ENCODE data around the gene TMEM170B.
A peak's percentile ranks its signal among the peaks of the same experiment; 100 is the strongest.
"Not testable (repeated sequence)": the region's sequence is repeated elsewhere in the genome, so short reads cannot be mapped to it uniquely, and the experiment has no call there.

The TMEM170B gene

DNA sequence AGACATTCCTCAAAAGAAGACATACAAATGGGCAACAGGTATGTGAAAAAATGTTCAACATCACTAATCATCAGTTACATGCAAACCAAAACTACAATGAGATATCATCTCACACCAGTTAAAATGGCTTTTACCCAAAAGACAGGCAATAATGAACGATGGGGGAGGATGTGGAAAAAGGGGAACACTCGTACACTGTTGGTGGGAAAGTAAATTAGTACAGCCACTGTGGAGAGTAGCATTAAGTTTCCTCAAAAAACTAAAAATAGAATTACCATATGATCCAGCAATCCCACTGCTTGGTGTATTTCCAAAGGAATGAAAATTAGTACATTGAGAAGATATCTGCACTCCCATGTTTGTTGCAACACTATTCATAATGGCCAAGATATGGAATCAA is 8.6 kb upstream of the TMEM170B start:
- DNase-seq (ENCODE audit: low spot score): no peak

DNA sequence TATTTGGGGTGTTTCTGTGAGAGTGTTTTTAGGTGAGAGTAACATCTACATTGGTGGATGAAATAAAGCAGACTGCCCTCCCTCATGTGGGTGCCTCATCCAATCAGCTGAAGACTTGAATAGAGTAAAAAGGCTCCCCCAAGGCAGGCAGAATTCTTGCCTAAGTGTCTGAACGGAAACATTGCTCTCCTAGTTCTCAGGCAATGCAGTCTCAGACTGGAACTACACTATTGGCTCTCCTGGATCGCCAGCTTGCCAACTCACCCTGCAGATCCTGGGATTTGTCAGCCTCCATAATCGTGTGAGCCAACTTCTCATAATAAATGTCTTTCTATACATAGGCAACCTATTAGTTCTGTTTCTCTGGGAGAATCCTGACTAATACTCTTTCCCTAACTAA is 5.5 kb upstream of the TMEM170B start:
- no peak for DNase-seq (ENCODE audit: low spot score)

DNA sequence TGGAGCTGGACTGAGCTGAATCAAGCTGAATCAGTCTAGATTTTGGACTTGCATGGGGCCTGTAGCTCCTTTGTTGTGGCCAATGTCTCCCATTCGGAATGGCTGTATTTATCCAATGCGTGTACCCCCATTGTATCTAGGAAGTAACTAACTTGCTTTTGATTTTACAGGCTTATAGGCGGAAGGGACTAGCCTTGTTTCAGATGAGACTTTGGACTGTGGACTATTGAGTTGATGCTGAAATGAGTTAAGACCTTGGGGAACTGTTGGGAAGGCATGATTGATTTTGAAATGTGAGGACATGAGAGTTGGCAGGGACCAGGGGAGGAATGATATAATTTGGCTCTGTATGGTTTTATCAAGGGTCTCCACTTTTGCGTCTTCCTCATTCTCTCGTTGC is 3.0 kb upstream of the TMEM170B start:
- DNase-seq (ENCODE audit: low spot score): no peak

DNA sequence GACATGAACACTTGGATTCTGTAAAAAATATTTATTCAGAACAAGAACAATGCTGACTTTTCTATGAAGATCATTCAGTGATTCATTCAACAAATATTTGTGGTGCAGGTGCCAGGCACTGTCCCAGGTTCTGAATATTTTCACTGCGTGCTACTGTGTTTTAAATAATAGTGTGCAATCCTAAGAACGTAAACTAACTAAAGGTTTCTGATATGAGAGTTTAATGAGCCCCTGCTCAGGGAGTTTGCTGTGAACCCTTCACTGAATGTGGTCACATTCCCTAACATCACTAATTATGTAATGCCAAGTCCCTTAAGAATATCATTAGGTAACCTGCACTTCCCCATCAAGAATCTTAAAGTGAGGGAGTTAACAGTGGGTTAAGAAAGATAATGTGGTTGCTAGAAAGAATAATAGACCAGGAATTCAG is 1.7 kb upstream of the TMEM170B start:
- DNase-seq (ENCODE audit: low spot score): peak; percentile 44

DNA sequence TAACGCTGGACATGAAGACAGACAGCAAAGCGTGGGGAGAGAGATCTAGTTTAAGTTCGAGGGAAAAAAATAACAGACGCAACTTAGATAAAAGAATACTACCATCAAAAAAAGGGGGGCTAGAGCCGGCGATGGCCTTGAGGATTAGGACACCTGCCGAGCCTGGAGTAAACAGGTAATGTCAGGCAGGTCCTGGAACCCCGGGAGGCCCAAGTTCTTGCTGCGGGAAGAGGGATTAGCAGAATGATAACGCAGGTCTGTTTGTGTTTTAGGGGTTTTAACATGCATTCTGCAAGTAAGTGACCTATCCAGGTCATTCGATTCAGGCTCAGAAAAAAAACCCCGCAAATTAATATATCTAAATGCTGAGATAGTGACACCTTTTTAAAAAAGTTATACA is 754 bp upstream of the TMEM170B start:
- peak; percentile 33 for DNase-seq (ENCODE audit: low spot score)

DNA sequence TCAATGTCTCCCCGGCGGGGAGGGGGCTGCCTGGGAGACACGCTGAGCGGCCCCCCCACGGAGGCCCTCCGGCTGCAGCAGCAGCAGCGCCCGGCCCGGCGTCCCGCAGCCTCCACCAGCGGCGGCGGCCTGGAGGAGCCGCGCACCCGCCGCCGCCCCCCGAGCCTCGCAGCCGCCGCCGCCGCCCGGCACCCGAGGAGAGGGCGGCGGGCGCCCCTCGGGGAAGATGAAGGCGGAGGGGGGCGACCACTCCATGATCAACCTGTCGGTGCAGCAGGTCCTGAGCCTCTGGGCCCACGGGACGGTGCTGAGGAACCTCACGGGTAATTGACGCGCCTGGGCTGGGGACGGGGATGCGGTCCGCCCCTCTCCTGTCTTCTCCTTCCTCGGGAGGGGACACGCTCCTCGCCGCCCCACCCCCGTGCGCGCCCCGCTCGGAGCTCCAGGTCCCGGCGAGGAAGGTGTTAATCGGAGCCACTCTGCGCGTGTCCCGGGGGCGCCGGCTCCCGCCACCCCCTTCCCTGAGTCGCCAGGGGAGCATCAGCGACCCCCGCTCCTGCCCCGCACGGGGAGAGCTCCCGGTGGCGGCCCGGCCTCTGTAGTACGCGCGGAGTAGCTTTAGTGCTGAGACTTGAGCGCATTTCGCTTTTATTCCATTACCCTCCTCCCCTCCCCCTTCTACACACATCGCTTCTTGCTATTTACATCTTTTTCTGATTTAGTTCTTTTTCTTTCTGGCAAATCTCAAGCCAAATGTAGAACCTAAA is 686 bp downstream of the TMEM170B start:
- DNase-seq (ENCODE audit: low spot score): peak; percentile 58

DNA sequence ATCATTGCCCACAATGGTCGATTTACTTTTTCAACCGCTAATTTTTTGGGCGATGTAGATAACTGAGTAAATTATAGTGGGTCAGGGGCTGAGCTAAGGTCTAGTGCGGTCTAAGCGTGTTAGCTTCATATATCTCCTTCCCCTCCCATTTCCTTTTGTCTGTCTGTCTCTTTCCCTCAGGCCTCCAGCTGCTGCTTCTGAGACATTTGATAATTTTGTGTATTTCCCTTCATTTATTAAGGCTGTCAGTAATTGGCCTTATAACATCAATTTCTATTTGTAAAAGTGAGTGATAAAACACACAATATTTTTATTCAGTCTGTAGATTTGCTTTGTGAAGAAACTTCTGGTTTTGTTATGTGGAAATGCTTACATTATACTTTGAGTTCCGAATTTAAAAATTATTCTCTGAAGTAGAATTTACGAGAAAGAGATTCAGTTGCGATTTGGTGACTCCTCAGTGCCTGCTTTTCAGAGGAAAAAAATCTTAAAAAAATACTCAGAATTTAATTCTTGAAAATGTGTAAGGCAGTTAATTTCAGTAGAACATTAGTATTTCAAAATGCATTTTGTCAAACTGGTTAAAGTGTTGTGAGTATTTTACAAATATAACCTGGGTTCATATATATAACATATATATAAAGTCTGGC is 1.4 kb downstream of the TMEM170B start:
- no peak for DNase-seq (ENCODE audit: low spot score)

DNA sequence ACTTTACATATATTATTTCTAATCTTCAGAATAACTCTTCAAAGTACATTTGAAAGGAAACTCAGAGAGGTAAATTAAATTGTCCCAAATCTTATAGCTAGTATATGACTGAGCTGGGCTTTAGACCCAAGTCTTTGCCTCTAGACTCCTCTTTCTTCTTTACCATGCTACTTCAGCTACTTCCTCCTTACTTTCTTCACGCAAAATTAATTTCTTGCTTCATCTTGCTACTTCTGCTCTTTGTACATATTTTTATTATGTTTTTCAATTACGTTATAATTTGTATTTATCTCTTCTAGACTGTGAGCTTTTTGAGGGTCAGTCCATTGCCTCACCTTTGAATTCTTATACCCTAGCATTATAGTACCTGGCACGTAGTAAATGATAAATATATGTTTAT is 5.3 kb downstream of the TMEM170B start:
- DNase-seq (ENCODE audit: low spot score): no peak

DNA sequence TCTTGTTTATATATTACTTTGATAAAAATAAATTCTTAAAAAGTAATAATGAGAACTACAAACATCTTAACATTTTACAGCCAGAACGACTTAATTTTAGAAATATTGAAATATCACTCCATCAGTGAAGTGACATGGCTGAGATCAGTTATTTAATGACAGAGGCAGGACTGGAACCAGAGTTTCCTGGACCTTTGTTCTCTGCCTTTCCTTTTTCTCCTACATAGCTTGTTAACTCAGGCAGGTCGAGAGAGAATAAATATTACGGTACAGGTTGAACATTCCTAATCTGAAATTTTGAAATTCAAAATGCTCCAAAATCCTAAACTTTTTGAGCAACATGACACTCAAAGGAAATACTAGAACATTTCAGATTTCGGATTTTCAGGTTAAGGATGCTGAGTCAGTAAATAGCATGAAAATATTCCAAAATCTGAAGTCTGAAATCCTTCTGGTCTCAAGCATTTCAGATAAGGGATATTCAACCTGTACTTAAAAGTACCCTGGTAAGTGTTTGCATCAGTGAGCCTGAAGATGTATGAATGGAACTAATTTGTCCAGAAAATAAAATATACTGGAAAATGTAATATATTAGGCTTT is 6.5 kb downstream of the TMEM170B start:
- DNase-seq (ENCODE audit: low spot score): no peak

DNA sequence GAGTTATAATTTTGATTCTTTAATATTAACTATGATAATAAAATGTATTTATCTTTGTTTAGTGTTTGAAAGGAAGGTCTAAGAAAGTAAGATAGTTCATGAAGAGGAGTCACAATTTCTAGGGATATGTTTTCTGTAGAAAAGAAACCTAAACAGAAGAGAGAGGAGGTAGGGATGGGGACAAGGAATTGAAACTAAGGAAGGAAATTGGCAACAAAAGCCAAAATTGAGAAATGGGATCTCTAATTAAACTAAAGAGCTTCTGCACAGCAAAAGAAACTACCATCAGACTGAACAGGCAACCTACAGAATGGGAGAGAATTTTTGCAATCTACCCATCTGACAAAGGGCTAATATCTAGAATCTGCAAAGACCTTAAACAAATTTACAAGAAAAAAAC is 10.3 kb downstream of the TMEM170B start:
- not testable (repeated sequence) for DNase-seq (ENCODE audit: low spot score)

DNA sequence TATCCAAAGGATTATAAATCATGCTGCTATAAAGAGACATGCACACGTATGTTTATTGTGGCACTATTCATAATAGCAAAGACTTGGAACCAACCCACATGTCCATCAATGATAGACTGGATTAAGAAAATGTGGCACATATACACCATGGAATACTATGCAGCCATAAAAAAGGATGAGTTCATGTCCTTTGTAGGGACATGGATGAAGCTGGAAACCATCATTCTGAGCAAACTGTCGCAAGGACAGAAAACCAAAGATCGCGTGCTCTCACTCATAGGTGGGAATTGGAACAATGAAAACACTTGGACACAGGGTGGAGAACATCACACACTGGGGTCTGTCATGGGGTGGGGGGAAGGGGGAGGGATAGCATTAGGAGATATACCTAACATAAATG is 11.0 kb downstream of the TMEM170B start:
- not testable (repeated sequence) for DNase-seq (ENCODE audit: low spot score)

DNA sequence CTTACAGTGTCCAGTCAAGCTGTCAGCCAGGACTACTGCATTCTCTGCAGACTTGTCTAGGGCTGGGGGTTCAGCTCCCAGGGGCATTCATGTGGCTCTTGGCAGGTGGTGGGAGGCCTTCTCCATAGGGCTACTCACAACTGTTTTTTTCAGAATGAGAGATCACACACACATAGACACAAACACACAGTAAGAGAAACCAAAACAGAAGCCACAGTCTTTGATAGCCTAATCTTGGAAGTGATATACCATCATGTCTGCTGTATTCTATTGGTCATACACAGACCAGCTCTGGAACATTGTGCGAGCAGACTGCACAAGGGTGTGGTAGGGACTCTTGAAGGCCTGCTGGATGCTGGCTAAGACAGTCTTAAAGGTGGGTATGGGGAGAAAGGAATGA is 13.5 kb downstream of the TMEM170B start:
- DNase-seq (ENCODE audit: low spot score): no peak

DNA sequence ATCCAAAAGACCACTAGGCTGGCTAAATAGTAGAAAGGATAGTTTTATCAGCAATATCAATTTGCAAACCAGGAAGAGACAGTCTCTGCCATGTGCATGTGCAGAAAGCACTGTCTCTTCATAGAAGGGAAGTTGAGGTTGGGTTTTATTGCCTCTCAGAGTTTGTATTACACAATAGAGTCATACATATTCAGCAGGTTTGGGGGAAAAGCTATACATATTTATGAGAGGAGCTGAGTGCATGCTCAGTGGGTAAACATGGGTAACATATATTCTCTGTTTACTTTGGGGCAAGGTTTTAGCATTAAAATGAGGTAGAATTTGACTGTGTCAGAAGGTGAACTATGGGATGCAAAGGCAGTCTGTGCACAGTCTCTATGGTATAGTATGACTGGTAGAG is 14.9 kb downstream of the TMEM170B start:
- peak; percentile 30 for DNase-seq (ENCODE audit: low spot score)

DNA sequence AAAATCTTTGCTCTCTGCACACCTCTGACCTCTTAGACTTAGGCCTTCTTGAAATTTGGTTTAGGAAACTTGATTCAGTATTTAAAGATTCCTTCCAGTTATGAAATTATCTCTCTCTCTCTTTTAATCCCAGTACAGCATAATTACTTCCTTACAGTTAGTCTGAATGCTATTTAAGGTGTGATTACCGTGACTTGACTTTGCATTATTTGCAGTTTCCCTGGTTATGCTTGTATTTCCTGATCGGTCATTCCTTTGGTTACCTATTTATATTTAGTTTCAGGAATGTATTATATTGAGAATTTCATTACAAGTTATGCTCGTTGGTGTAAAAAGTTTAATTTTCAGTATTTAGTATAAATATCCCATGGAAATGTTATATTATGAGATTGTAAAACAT is 16.3 kb downstream of the TMEM170B start:
- DNase-seq (ENCODE audit: low spot score): no peak

DNA sequence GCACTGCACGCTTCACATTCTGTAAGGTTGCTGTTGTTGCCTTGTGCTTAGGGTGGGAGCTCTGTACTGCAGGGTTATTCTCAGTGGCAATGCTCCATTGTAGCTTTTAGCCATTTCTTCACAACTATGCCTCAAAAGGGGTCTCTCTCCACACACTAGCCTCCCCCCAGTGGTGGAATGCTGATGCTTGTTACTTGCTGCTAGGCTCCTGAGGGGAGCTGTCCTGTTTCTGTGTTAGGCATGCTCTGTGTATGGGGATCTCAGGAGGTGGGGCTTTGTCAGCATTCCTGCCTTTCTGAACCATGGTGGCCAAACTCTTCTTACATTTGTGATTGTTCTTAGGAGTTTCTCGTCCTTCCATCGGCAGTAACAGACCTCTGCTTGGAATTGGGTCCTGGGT is 18.8 kb downstream of the TMEM170B start:
- no peak for DNase-seq (ENCODE audit: low spot score)

DNA sequence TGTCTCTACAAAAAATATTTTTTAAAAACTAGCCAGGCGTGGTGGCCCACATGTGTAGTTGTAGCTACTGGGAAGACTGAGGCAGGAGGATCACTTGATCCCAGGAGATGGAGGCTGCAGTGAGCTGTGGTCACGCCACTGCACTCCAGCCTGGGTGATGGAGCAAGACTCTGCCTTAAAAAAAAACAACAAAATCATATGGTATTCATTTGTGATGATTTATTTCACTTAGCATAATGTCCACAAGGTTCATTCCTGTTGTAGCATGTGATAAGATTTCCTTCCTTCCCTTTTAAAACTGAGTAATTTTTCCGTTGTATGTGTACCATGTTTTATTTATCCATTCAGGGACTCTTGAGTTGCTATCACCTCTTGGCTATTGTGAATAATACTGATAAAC is 26.2 kb downstream of the TMEM170B start:
- DNase-seq (ENCODE audit: low spot score): no peak

DNA sequence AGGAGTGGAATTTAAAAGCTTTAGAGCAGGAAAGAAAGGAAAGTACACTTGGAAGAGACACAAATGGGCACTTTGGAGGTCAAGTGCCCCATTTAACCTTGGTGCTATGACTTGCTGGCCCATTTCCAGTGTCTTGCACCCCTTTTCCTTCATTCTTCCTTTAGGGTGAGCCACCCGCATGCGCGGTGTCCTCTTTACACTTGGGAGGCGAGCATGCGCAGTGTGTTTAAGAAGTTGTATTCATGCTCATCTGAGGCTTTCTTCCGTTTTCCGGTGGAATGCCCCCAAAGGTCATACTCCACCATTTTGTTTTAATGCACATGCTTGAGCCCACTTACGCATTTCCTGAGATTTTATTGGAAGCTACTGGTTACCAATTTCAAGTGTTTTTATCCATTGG is 29.1 kb downstream of the TMEM170B start:
- DNase-seq (ENCODE audit: low spot score): no peak

DNA sequence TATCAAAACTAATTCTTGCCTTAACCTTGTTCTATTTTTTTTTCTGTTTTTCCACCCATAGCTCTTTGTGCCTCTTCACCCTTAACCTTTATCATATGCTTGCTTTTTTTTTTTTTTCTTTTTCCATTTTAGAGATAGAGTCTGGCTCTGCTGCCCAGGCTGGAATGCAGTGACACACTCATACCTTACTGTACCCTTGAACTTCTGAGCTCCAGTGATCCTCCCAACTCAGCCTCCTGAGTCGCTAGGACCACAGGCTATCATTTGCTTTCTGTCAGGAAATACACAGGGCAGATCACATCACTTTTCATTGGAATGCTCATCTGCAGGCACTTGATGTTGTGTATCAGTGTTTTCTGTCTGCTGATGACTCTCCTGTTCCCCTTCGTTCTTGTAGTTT is 33.5 kb downstream of the TMEM170B start:
- no peak for DNase-seq (ENCODE audit: low spot score)

DNA sequence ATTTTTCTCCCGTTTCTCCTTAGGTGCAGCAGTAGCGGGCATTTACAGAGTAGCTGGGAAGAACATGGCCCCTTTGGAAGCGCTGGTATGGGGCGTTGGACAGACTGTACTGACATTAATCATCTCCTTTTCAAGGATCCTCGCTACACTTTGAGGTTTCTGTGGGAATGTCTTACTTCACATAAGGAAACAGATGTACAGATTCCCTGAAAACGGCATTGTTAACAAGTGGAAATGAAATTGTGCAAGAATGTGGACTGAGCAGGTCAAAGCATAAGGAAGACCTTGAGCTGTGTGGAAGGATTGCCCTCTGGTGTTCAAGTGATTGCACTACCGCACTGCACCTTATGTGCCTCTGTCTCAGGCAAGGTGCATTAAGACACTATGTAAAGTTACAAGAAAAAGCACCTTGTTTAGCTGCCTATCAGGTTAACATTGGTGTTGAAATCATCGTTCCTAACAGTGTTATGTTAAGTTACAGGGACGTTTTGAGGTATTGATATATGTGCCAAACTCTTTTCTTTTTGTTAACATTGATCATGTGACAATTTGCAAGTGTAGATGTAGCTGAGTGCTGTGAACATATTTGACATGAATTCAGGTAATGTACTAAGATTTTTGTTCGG is 38.0 kb downstream of the TMEM170B start:
- DNase-seq (ENCODE audit: low spot score): peak; percentile 82

DNA sequence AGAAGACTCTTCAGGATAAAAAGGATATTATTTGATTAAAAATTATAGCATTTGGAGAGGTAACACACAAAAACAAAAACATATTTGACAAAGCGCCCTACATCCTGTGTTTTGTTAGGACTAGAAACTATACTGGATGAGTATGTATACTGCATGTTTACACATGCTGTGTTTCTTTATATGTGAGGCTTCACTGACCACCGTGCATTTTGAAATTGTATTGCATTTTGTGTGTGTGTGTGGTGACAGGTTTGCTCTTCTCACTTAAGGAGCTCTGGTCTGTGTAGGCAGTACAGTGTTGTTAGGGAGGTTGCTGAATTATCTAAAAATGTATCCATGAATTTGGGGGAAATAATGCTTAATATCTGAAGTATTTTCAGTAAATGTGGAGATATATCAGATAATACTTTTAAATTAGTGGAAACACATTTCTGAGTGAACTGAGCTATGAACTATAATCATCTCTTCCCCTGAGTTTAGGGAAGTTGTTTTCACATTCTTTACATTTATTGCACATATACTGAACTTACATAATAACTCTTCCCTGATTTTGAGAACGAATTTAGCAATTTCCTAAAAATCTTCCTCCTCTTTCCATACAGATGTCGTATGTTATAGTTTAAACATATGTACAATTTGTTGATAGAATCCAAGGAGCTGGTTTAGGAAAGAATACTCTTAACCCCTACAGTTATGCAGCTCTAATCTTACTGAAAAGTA is 43.3 kb downstream of the TMEM170B start:
- DNase-seq (ENCODE audit: low spot score): no peak

DNA sequence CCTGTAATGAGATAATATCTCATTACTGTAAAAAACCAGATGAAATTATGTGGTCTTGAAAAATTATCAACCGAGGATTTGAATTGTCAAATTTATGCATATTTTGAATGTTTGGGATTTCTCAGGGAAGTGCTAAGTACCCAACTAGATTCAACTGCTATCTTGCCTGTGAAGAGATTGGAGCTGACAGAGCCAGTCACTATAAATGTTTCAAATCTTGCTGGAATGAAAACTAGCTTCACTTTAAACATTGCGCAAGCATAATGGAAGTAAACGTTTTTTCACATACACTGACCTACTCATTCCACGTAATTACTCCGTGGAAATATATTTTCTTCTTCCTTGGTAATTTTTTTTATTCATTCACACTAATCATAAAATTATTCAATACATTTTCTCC is 46.7 kb downstream of the TMEM170B start:
- DNase-seq (ENCODE audit: low spot score): no peak

DNA sequence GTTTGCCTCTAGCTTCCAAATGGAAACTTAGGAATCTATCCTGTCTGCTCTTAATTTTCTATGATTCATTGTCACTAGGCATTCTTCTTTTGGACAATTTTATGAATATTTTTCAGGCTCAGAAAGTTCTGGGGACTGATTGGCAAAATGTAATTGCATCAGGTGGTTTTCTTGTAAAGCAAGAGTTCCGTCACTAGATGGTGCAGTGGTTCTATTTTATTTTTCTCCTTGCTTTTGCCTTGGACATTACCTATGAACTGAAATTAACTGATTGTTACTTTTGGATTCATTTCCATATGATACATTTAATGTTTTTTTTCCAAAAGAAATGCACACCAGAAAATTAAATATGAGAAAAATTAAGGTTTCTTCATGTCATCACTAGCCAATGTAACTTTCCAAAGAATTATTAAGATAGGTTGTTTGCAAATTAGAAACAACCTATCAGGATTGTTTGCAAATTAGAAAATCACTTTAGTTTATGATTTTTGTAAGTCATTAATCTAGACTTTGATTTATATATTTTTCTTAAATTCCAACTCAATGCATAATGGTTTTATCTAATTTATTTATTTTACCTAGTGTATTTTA is 48.0 kb downstream of the TMEM170B start:
- DNase-seq (ENCODE audit: low spot score): peak; percentile 66

Measured in NAMALWA (cell line).